Peyer's patch (tissue), 4 donors: ENCODE measurements around the gene SLC25A45. TPM values are rescaled to one million over a fixed set of nuclear protein-coding genes. Genes with fewer than 3 reads are reported as not detected.

Source experiments
- DNase-seq, 3 donors: peaks; one replicate each; pipeline ENCODE4 v3.0.0-alpha.2; 2017 to 2019
- H3K27ac ChIP-seq, 4 donors: fragments of 200-600 bp; sonication (generic); one replicate each; pipeline ENCODE4 v1.5.1; 2016 to 2019
- H3K27me3 ChIP-seq, 2 donors: fragments of 200-600 bp; sonication (generic); one replicate each; pipeline ENCODE4 v1.5.1; 2019
- H3K36me3 ChIP-seq, 3 donors: fragments of 200-600 bp; sonication (generic); one replicate each; pipeline ENCODE4 v1.5.1; 2016 to 2019
- H3K4me1 ChIP-seq, 4 donors: fragments of 200-600 bp; sonication (generic); one replicate each; pipeline ENCODE4 v1.5.1; 2016 to 2019
- H3K4me3 ChIP-seq, 4 donors: fragments of 200-600 bp; sonication (generic); 1 replicate in 3 of 4; 2 replicates in 1 of 4; pipeline ENCODE4 v1.5.1; 2016 to 2019; ENCODE audit warnings: mild to moderate bottlenecking in 1 of 4
- H3K9me3 ChIP-seq, 4 donors: fragments of 200-600 bp; sonication (generic); one replicate each; pipeline ENCODE4 v1.5.1; 2016 to 2019; ENCODE audit warnings: mild to moderate bottlenecking in 1 of 4
- CTCF ChIP-seq, 6 experiments: fragments of 450-650 bp in 4 of 6; fragments of 200-600 bp in 2 of 6; sonication (generic) in 1 of 6; IDR thresholded peaks; one replicate each; pipeline ENCODE4 v1.5.1; 2017 to 2019; ENCODE audit warnings: antibody characterized with exemption in 6 of 6, mild to moderate bottlenecking in 3 of 6, moderate library complexity in 1 of 6
- POLR2A ChIP-seq, 2 donors: fragments of 450-650 bp; IDR thresholded peaks; one replicate each; pipeline ENCODE4 v1.5.1; 2017; ENCODE audit warnings: antibody characterized with exemption in 2 of 2, mild to moderate bottlenecking in 2 of 2, moderate library complexity in 2 of 2
- total RNA-seq, 4 donors: library from RNA; depleted of rRNA; stranded (reverse); fragments of >200 nt; gene quantifications; one replicate each; pipeline ENCODE4 v1.1.0, GENCODE V29; 2016

Gene SLC25A45
- total RNA-seq, 4 donors from 2014 or later, result 23.3 to 50.6 (median 40.2) TPM

GRCh38 chr11:65362966-65363365 lies 19.5 kb downstream of the SLC25A45 start:
- no peak overlapping the region for H3K4me3 ChIP-seq
- no peaks in the 10 kb centered on the region for H3K27me3 ChIP-seq
- no peaks in the 10 kb centered on the region for H3K36me3 ChIP-seq
- no peaks in the 10 kb centered on the region for H3K9me3 ChIP-seq
- DNase-seq, result no peak
- H3K27ac ChIP-seq, result peak overlapping the region in 3 of 4 donors; percentile 16 to 76 (median 72)
- TF ChIP-seq POLR2A (IDR thresholded peaks at IDR 0.05) (no peak), CTCF (IDR thresholded peaks at IDR 0.05) (no peak)
- H3K4me1 ChIP-seq, result peaks cover 0 to 9% (median 4%) of the 10 kb centered on the region in 4 donors

GRCh38 chr11:65362320-65362931 lies 20.0 kb downstream of the SLC25A45 start:
- Histone ChIP-seq H3K4me3 (no peak overlapping the region), H3K4me1 (peaks cover 3 to 13% (median 4%) of the 10 kb centered on the region in 4 donors), H3K27me3 (no peaks in the 10 kb centered on the region), H3K36me3 (no peaks in the 10 kb centered on the region), H3K9me3 (no peaks in the 10 kb centered on the region), H3K27ac (peak overlapping the region in 3 of 4 donors; percentile 33 to 76 (median 72))
- TF ChIP-seq POLR2A (IDR thresholded peaks at IDR 0.05) (no peak), CTCF (IDR thresholded peaks at IDR 0.05) (no peak)
- DNase-seq, result peak in 2 of 3 donors; percentile 46 to 72

- H3K27ac ChIP-seq, result peak overlapping the region in 3 of 4 donors; percentile 43 to 87 (median 80)
- peaks cover 4 to 41% (median 9%) of the 10 kb centered on the region in 4 donors for H3K4me1 ChIP-seq
- H3K36me3 ChIP-seq, result no peaks in the 10 kb centered on the region
- H3K27me3 ChIP-seq, result no peaks in the 10 kb centered on the region
- H3K9me3 ChIP-seq, result no peaks in the 10 kb centered on the region
- DNase-seq, result peak in 2 of 3 donors; percentile 89 to 92
- peak overlapping the region in 1 of 4 donors; percentile 11 for H3K4me3 ChIP-seq
- TF ChIP-seq CTCF (IDR thresholded peaks at IDR 0.05), result peak in 1 of 6 experiments; percentile 22
- TF ChIP-seq POLR2A (IDR thresholded peaks at IDR 0.05), result peak in 1 of 2 donors; percentile 74
These were observed 24.5 kb downstream of the SLC25A45 start for GRCh38 chr11:65357856-65358356.

- Histone ChIP-seq H3K9me3 (no peaks in the 10 kb centered on the region), H3K4me1 (peaks cover 0 to 41% (median 7%) of the 10 kb centered on the region in 4 donors), H3K27ac (no peak overlapping the region), H3K27me3 (no peaks in the 10 kb centered on the region), H3K36me3 (peaks cover 0 to 13% (median 0%) of the 10 kb centered on the region in 3 donors), H3K4me3 (no peak overlapping the region)
- TF ChIP-seq CTCF (IDR thresholded peaks at IDR 0.05) (no peak), POLR2A (IDR thresholded peaks at IDR 0.05) (no peak)
- DNase-seq, result no peak
These were observed 26.0 kb downstream of the SLC25A45 start for GRCh38 chr11:65356394-65356972.

GRCh38 chr11:65355776-65356393 lies 26.6 kb downstream of the SLC25A45 start:
- peak in 2 of 3 donors; percentile 56 to 61 for DNase-seq
- H3K9me3 ChIP-seq, result no peaks in the 10 kb centered on the region
- no peak for TF ChIP-seq POLR2A (IDR thresholded peaks at IDR 0.05)
- no peak for TF ChIP-seq CTCF (IDR thresholded peaks at IDR 0.05)
- H3K4me1 ChIP-seq, result peaks cover 0 to 41% (median 7%) of the 10 kb centered on the region in 4 donors
- peaks cover 0 to 19% (median 0%) of the 10 kb centered on the region in 3 donors for H3K36me3 ChIP-seq
- H3K4me3 ChIP-seq, result peak overlapping the region; percentile 82 to 97 (median 87)
- no peaks in the 10 kb centered on the region for H3K27me3 ChIP-seq
- H3K27ac ChIP-seq, result peak overlapping the region in 2 of 4 donors; percentile 88 to 89
